IPS-NIHi7 (cell line): Measurements from ENCODE around the gene CASP1.
A peak's percentile ranks its signal among the peaks of the same experiment; 100 is the strongest.
"Not testable (repeated sequence)": the region's sequence is repeated elsewhere in the genome, so short reads cannot be mapped to it uniquely, and the experiment has no call there.

Experiments used
- DNase-seq: peaks from one replicate; pipeline ENCODE4 v3.0.0; 2012; ENCODE audit warnings: mixed read lengths; ENCODE audit errors: extremely low spot score

CASP1 gene

GRCh38 chr11:105045676-105046296, 10.8 kb upstream of the CASP1 start:
- no peak for DNase-seq

- not testable (repeated sequence) for DNase-seq
Measured at GRCh38 chr11:105044557-105045524, 9.9 kb upstream of the CASP1 start, which contains the start of gene CARD16. Gene CARD16, minus strand, starts transcription at chr11:105045335. Its CDS starts 38 bp downstream, at chr11:105045297.

- DNase-seq, result no peak
Measured at GRCh38 chr11:105042178-105042577, 7.2 kb upstream of the CASP1 start.

GRCh38 chr11:105040703-105041102, 5.8 kb upstream of the CASP1 start:
- no peak for DNase-seq

- not testable (repeated sequence) for DNase-seq
Measured at GRCh38 chr11:105034388-105034787, 556 bp downstream of the CASP1 start.

GRCh38 chr11:105033781-105034180, 1.2 kb downstream of the CASP1 start:
- no peak for DNase-seq

GRCh38 chr11:105033343-105033742, 1.6 kb downstream of the CASP1 start:
- DNase-seq, result no peak

- no peak for DNase-seq
Measured at GRCh38 chr11:105032495-105032894, 2.4 kb downstream of the CASP1 start.

- no peak for DNase-seq
Measured at GRCh38 chr11:105027678-105028077, 7.3 kb downstream of the CASP1 start.

GRCh38 chr11:105024394-105024793, 10.6 kb downstream of the CASP1 start:
- DNase-seq, result no peak

- no peak for DNase-seq
Measured at GRCh38 chr11:105023003-105023402, 11.9 kb downstream of the CASP1 start, which contains the start of gene CASP5. Gene CASP5, minus strand, starts transcription at chr11:105023168. Its CDS starts 32 bp downstream, at chr11:105023136.

- DNase-seq, result no peak
Measured at GRCh38 chr11:105022527-105022926, 12.4 kb downstream of the CASP1 start.

- DNase-seq, result no peak
Measured at GRCh38 chr11:105007463-105007862, 27.5 kb downstream of the CASP1 start.

- DNase-seq, result no peak
Measured at GRCh38 chr11:105005451-105005845, 29.5 kb downstream of the CASP1 start.

GRCh38 chr11:105004021-105004420, 30.9 kb downstream of the CASP1 start:
- no peak for DNase-seq

GRCh38 chr11:105003151-105003550, 31.8 kb downstream of the CASP1 start:
- DNase-seq, result no peak

- peak; percentile 61 for DNase-seq
Measured at GRCh38 chr11:105000797-105001196, 34.1 kb downstream of the CASP1 start.

GRCh38 chr11:105000167-105000566, 34.8 kb downstream of the CASP1 start:
- DNase-seq, result peak; percentile 23

- no peak for DNase-seq
Measured at GRCh38 chr11:104999721-105000120, 35.2 kb downstream of the CASP1 start.

GRCh38 chr11:104997288-104997687, 37.7 kb downstream of the CASP1 start:
- DNase-seq, result no peak

GRCh38 chr11:104995001-104995408, 39.9 kb downstream of the CASP1 start:
- DNase-seq, result no peak

GRCh38 chr11:104992781-104993180, 42.2 kb downstream of the CASP1 start:
- DNase-seq, result no peak

- no peak for DNase-seq
Measured at GRCh38 chr11:104991994-104992393, 43.0 kb downstream of the CASP1 start.
